ENCODE data around the gene NOTO.

NOTO gene

DNA sequence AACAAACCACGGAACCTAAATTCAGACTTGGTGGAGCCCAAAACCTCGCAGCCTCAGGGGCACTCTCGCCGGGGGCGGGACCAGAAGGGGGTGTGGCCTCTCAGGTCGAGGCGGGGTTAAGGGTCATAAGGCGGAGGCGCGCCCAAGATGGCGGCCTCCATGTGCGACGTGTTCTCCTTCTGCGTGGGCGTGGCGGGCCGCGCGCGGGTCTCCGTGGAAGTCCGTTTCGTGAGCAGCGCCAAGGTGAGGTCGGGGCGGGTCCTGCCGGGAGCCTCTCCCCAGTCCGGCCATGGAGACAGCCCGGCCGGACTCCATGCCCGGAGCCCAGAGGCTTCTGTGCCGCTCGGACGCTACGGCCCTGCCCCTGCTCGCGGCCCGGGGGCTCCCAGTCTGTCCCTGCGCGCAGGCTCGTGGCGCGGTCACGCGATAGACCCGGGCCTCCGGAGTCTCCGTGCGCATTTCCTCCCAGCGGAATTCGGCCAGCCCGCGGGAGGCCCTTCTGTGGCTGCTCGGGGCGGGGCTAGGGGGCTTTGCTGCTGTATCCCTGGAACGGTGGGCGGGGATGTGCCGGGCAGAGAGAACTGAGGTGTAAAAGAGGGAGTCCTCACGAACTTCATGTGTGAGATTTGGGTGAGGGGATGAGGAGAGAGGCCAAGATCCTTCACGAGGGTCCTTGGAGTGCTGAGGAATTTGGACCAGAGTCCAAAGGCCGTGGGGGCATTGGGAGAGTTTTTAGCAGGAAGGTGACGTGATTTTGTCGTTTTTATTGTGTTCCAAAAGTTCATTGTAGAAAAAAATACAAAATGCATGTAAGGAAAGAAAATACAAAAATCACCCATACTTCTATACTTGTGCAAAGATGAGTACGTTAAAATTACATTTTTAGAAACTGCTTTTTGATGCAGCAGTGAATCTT, 12.0 kb downstream of the NOTO start, which contains the start of gene SMYD5:
Gene SMYD5, plus strand, starts transcription at position 126 of the 916 bp plus-strand sequence. Its CDS starts 22 bp downstream, at position 148.
- TF ChIP-seq, protein P1, sequence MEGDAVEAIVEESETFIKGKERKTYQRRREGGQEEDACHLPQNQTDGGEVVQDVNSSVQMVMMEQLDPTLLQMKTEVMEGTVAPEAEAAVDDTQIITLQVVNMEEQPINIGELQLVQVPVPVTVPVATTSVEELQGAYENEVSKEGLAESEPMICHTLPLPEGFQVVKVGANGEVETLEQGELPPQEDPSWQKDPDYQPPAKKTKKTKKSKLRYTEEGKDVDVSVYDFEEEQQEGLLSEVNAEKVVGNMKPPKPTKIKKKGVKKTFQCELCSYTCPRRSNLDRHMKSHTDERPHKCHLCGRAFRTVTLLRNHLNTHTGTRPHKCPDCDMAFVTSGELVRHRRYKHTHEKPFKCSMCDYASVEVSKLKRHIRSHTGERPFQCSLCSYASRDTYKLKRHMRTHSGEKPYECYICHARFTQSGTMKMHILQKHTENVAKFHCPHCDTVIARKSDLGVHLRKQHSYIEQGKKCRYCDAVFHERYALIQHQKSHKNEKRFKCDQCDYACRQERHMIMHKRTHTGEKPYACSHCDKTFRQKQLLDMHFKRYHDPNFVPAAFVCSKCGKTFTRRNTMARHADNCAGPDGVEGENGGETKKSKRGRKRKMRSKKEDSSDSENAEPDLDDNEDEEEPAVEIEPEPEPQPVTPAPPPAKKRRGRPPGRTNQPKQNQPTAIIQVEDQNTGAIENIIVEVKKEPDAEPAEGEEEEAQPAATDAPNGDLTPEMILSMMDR (IDR thresholded peaks at IDR 0.05; ENCODE audit: low read depth, low read length, missing control alignments) = no peak
- H3K4me3 ChIP-seq (ENCODE audit: low read depth, low read length) = peak within 1 kb of the TSS; percentile 92
- no peak for DNase-seq (ENCODE audit: low read depth)

DNA sequence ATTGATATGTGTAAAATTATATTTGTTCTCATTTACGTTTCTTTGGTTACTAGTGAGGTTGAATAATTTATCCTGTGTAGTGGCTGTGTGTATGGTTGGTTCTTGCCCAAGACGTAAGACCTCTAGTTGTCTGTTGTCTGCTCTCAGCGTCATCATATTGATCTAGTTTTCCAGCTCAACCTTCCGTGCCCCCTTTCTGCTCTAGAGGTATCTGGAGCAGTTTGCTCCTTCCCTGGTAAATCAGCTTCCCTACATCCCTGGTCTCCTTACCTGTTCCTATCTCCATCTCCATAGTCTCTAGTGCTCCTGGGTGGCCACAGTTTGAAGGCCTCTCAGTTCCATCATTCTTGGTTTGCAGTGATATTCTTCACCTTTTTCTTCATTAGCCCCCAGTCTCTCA, 12.9 kb downstream of the NOTO start:
- DNase-seq (ENCODE audit: low read depth) = no peak
- H3K4me3 ChIP-seq (ENCODE audit: low read depth, low read length) = no peak overlapping the region; the same call in 1 of the 2 replicates
- TF ChIP-seq, protein P1 (IDR thresholded peaks at IDR 0.05; ENCODE audit: low read depth, low read length, missing control alignments) = no peak

DNA sequence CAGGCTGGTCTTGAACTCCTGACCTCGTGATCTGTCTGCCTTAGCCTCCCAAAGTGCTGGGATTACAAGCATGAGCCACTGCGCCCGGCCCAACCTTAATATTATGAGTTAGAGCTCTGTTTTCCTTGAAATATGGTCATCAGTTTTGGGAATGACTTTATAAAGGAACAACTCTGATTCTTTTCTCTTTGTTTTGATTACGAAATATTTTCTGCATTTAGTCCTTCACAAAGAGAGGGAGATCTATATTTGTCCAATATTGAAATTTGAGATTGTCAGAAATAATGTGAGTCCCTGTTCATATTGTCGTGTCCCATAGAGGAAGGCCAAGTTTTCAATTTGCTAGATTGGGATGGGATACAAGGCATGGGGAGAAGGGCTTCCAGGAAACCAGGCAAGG, 14.8 kb downstream of the NOTO start:
- no peak overlapping the region for H3K4me3 ChIP-seq (ENCODE audit: low read depth, low read length)
- DNase-seq (ENCODE audit: low read depth) = no peak
- TF ChIP-seq, protein P1 (IDR thresholded peaks at IDR 0.05; ENCODE audit: low read depth, low read length, missing control alignments) = no peak

DNA sequence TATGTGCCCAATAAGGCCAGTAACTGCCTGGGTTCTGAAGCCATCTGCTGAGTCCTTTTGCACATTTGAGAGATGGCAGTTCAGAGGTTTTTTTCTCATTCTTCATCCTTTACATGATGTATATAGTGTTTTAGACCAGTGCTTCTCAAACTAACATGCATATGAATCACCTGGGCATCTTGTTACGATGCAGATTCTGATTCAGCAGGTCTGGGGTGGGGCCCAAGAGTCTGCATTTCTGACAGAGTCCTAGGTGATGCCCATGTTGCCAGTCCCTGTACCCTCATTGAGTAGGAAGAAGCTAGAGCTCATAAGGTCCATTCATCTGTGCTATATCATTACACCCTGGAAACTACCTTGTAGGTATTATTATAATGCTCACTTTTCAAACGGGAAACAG, 15.5 kb downstream of the NOTO start:
- TF ChIP-seq, protein P1 (IDR thresholded peaks at IDR 0.05; ENCODE audit: low read depth, low read length, missing control alignments) = no peak
- DNase-seq (ENCODE audit: low read depth) = no peak
- H3K4me3 ChIP-seq (ENCODE audit: low read depth, low read length) = no peak overlapping the region

DNA sequence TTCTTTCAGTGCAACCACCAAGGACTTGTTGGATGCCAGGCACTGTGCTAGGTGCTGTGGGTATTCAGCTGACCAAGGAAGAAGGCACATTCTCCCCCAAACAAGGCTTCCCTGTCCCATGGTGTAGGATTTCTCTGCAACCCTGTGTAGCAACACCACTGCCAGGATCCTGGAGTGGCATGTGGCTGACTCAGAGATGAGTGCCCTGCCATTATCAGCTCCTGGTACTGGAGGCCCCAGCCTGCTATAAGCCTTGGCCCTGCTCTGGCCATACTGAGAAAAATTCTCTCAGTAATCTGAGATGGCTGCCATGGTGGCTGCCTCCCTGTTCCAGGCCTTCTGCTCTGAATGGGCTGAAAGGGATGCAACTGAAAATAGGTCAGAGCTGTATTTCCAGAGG, 15.9 kb downstream of the NOTO start:
- DNase-seq (ENCODE audit: low read depth) = no peak
- no peak overlapping the region for H3K4me3 ChIP-seq (ENCODE audit: low read depth, low read length)
- TF ChIP-seq, protein P1 (IDR thresholded peaks at IDR 0.05; ENCODE audit: low read depth, low read length, missing control alignments) = no peak

DNA sequence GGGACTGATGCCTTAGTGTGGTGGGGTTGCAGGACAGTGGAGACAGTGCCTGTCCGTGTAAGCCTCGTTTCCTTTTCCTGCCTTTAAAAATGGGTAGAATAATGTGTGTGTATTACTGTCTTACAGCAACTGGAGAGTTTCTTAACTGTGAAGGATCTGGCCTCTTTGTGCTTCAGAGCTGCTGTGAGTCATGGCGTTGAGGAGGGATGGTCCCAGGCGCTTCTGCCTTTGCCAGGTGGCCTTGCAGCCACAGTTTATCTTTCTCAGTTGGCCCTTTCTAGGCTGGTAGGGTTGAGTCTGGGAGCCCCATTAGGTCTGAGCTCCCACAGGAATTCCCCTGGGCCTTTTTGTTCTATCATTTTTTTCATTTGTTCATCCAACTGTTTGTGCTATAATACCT, 21.4 kb downstream of the NOTO start:
- TF ChIP-seq, protein P1 (IDR thresholded peaks at IDR 0.05; ENCODE audit: low read depth, low read length, missing control alignments) = no peak
- DNase-seq (ENCODE audit: low read depth) = no peak
- no peak overlapping the region for H3K4me3 ChIP-seq (ENCODE audit: low read depth, low read length)

All from GM12864 (cell line).